Natural killer cell (primary cell): ENCODE results near the gene KRT3. TPM values are rescaled to one million over a fixed set of nuclear protein-coding genes. Genes with fewer than 3 reads are reported as not detected.

Source experiments
- ATAC-seq, 3 donors: fragments of 150-1000 bp in 2 of 3; fragments of 200-7000 bp in 1 of 3; cut with Tn5 transposase; 1 replicate in 1 of 3; 2 replicates in 2 of 3; pipeline ENCODE4 v1.10.0; 2021; ENCODE audit warnings: mild to moderate bottlenecking in 2 of 3, moderate library complexity in 2 of 3
- DNase-seq, 2 donors: peaks; one replicate each; pipeline versions ENCODE4 v3.0.0 to v3.0.0-alpha.2; 2013 to 2021; ENCODE audit warnings: mixed read lengths in 1 of 2
- H3K27ac ChIP-seq: one replicate; pipeline ENCODE4 v1.5.1; 2013; ENCODE audit warnings: mild to moderate bottlenecking, low read length
- H3K27me3 ChIP-seq: one replicate; pipeline ENCODE4 v1.6.1; 2013; ENCODE audit warnings: low read length; ENCODE audit not compliant: control insufficient read depth, insufficient read depth
- H3K36me3 ChIP-seq: one replicate; pipeline ENCODE4 v1.6.1; 2013; ENCODE audit warnings: low read length; ENCODE audit not compliant: control insufficient read depth, insufficient read depth
- H3K4me1 ChIP-seq: one replicate; pipeline ENCODE4 v1.6.1; 2013; ENCODE audit warnings: low read length; ENCODE audit not compliant: control insufficient read depth, insufficient read depth
- H3K4me3 ChIP-seq: one replicate; pipeline ENCODE4 v1.5.1; 2013; ENCODE audit warnings: low read length
- H3K9me3 ChIP-seq: one replicate; pipeline ENCODE4 v1.6.1; 2013; ENCODE audit warnings: low read length; ENCODE audit not compliant: control insufficient read depth, insufficient read depth
- H3K27ac Mint-ChIP-seq, 2 donors: one replicate each; pipeline ENCODE4 v1.8.0; 2022; ENCODE audit warnings: mild to moderate bottlenecking in 2 of 2, mixed read lengths in 2 of 2, moderate library complexity in 1 of 2
- H3K27me3 Mint-ChIP-seq, 2 donors: one replicate each; pipeline ENCODE4 v1.8.0; 2022; ENCODE audit warnings: low read depth in 2 of 2, mixed read lengths in 2 of 2
- H3K36me3 Mint-ChIP-seq: one replicate; pipeline ENCODE4 v1.8.0; 2022; ENCODE audit warnings: mixed read lengths
- H3K4me1 Mint-ChIP-seq, 2 donors: one replicate each; pipeline ENCODE4 v1.8.0; 2022; ENCODE audit warnings: mixed read lengths in 2 of 2
- H3K4me3 Mint-ChIP-seq: one replicate; pipeline ENCODE4 v1.8.0; 2022; ENCODE audit warnings: mild to moderate bottlenecking, moderate library complexity, mixed read lengths
- H3K9me3 Mint-ChIP-seq, 2 donors: one replicate each; pipeline ENCODE4 v1.8.0; 2022; ENCODE audit warnings: mixed read lengths in 2 of 2
- WGBS: methylation state at CpG from one replicate; pipeline ENCODE4 v1.1.7; 2013; ENCODE audit warnings: missing lambda C conversion rate; ENCODE audit not compliant: insufficient coverage; 5-methylcytosine and 5-hydroxymethylcytosine counted together
- intact Hi-C: fragments of 100-400 bp; cut with micrococcal nuclease; formaldehyde crosslinking; loops from one replicate; pipeline ENCODE4 v1.14.2; 2022
- total RNA-seq, 4 donors: library from RNA; stranded (reverse); fragments of 120-200 nt in 1 of 4; gene quantifications; one replicate each; pipeline versions ENCODE4 v1.2.3 to v1.2.4, GENCODE V29; 2013 to 2022
- TF ChIP-seq, protein P1 (sequence below): fragments of 200-600 bp; IDR thresholded peaks from one replicate; pipeline ENCODE4 v1.8.0; 2022; ENCODE audit warnings: antibody characterized with exemption

Gene KRT3
- not detected for total RNA-seq
- total RNA-seq (2013), result not detected

GRCh38 chr12:52795694-52796428 is at the start of gene KRT3:
KRT3 (minus strand) TSS chr12:52796117; CDS start chr12:52796042, 75 bp downstream.
- no peak within 1 kb of the TSS for H3K4me3 Mint-ChIP-seq
- no peak within 1 kb of the TSS for H3K27ac ChIP-seq
- no peaks in the 10 kb centered on the region for H3K36me3 ChIP-seq
- H3K27ac Mint-ChIP-seq, result no peak within 1 kb of the TSS
- WGBS, result 90% methylated on average over 17 of the region's 17 CpGs
- no peaks in the 10 kb centered on the region for H3K36me3 Mint-ChIP-seq
- H3K27me3 Mint-ChIP-seq, result peaks cover 8 to 16% of the 10 kb centered on the region in 2 donors
- H3K4me1 Mint-ChIP-seq, result peaks cover under 1 to 4% of the 10 kb centered on the region in 2 donors
- ATAC-seq (no peak), DNase-seq (no peak)
- H3K4me3 ChIP-seq, result no peak within 1 kb of the TSS
- TF ChIP-seq, protein P1, sequence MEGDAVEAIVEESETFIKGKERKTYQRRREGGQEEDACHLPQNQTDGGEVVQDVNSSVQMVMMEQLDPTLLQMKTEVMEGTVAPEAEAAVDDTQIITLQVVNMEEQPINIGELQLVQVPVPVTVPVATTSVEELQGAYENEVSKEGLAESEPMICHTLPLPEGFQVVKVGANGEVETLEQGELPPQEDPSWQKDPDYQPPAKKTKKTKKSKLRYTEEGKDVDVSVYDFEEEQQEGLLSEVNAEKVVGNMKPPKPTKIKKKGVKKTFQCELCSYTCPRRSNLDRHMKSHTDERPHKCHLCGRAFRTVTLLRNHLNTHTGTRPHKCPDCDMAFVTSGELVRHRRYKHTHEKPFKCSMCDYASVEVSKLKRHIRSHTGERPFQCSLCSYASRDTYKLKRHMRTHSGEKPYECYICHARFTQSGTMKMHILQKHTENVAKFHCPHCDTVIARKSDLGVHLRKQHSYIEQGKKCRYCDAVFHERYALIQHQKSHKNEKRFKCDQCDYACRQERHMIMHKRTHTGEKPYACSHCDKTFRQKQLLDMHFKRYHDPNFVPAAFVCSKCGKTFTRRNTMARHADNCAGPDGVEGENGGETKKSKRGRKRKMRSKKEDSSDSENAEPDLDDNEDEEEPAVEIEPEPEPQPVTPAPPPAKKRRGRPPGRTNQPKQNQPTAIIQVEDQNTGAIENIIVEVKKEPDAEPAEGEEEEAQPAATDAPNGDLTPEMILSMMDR, result no peak
- H3K4me1 ChIP-seq, result no peaks in the 10 kb centered on the region
- H3K9me3 ChIP-seq, result no peaks in the 10 kb centered on the region
- no peaks in the 10 kb centered on the region for H3K9me3 Mint-ChIP-seq
- H3K27me3 ChIP-seq, result no peaks in the 10 kb centered on the region
- intact Hi-C loops, result no loop called here

DNA sequence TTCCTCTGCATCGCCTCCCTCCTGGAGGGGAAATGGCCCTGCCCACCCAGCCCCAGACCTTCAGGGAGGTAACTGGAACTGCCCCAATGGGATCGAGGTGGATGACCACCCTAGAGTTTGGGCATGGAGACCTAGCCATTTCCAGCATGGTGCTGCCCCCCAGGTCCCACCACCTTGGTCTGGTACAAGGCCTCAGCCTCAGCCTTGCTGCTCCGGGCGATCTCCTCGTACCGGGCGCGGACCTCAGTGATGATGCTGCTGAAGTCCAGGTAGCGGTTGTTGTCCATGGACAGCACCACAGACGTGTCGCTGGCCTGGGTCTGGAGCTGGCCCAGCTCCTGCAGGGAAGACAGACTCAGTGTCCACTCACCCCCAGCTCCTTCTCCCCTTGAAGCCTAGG is 48.5 kb upstream of the KRT3 start:
- no peaks in the 10 kb centered on the region for H3K27me3 ChIP-seq
- peaks cover 0 to 10% of the 10 kb centered on the region in 2 donors for H3K27me3 Mint-ChIP-seq
- H3K27ac ChIP-seq, result no peak overlapping the region
- H3K4me1 Mint-ChIP-seq, result peaks cover 5 to 10% of the 10 kb centered on the region in 2 donors
- intact Hi-C loops, result no loop called here
- TF ChIP-seq, protein P1, result no peak
- peaks cover 4% of the 10 kb centered on the region for H3K4me1 ChIP-seq
- 92% methylated on average over 11 of the region's 11 CpGs for WGBS
- H3K4me3 ChIP-seq, result no peak overlapping the region
- H3K9me3 Mint-ChIP-seq, result no peaks in the 10 kb centered on the region
- no peak overlapping the region for H3K27ac Mint-ChIP-seq
- H3K36me3 Mint-ChIP-seq, result no peaks in the 10 kb centered on the region
- no peaks in the 10 kb centered on the region for H3K9me3 ChIP-seq
- H3K4me3 Mint-ChIP-seq, result no peak overlapping the region
- no peaks in the 10 kb centered on the region for H3K36me3 ChIP-seq
- no peak for ATAC-seq
- no peak for DNase-seq

- H3K27me3 Mint-ChIP-seq, result peaks cover 0 to 12% of the 10 kb centered on the region in 2 donors
- 87% methylated on average over 18 of the region's 18 CpGs for WGBS
- no peaks in the 10 kb centered on the region for H3K36me3 Mint-ChIP-seq
- Histone ChIP-seq H3K27me3 (no peaks in the 10 kb centered on the region), H3K36me3 (no peaks in the 10 kb centered on the region), H3K4me3 (no peak overlapping the region), H3K27ac (no peak overlapping the region), H3K9me3 (no peaks in the 10 kb centered on the region), H3K4me1 (peaks cover 35% of the 10 kb centered on the region)
- no peak for ATAC-seq
- H3K4me3 Mint-ChIP-seq, result no peak overlapping the region
- DNase-seq, result no peak
- no peak overlapping the region for H3K27ac Mint-ChIP-seq
- intact Hi-C loops, result no loop called here
- no peaks in the 10 kb centered on the region for H3K9me3 Mint-ChIP-seq
- TF ChIP-seq, protein P1, result no peak
- H3K4me1 Mint-ChIP-seq, result peaks cover 35 to 57% of the 10 kb centered on the region in 2 donors
These were observed 43.7 kb upstream of the KRT3 start for GRCh38 chr12:52839436-52840105.
